Tibial nerve (tissue), 4 donors: Measurements from ENCODE around the gene ADGRB3. TPM values are rescaled to one million over a fixed set of nuclear protein-coding genes. Genes with fewer than 3 reads are reported as not detected.
"Not testable (repeated sequence)": the region's sequence is repeated elsewhere in the genome, so short reads cannot be mapped to it uniquely, and the experiment has no call there.

Source experiments
- DNase-seq, 2 donors: peaks; one replicate each; pipeline ENCODE4 v3.0.0-alpha.2; 2019; ENCODE audit warnings: low spot score in 2 of 2
- H3K27ac ChIP-seq, 4 donors: fragments of 200-600 bp; sonication (generic) in 3 of 4; one replicate each; pipeline ENCODE4 v1.5.1; 2017 to 2019; ENCODE audit warnings: mild to moderate bottlenecking in 1 of 4
- H3K27me3 ChIP-seq, 2 donors: fragments of 200-600 bp; sonication (generic) in 1 of 2; one replicate each; pipeline versions ENCODE4 v1.5.1 to v1.6.0; 2017 to 2019
- H3K36me3 ChIP-seq, 3 donors: fragments of 200-600 bp; sonication (generic); one replicate each; pipeline ENCODE4 v1.5.1; 2018 to 2019
- H3K4me1 ChIP-seq, 4 donors: fragments of 200-600 bp; sonication (generic) in 3 of 4; one replicate each; pipeline ENCODE4 v1.5.1; 2017 to 2019
- H3K4me3 ChIP-seq, 4 donors: fragments of 200-600 bp; sonication (generic) in 3 of 4; one replicate each; pipeline ENCODE4 v1.5.1; 2017 to 2019; ENCODE audit warnings: mild to moderate bottlenecking in 1 of 4, moderate library complexity in 1 of 4
- H3K9me3 ChIP-seq, 4 donors: fragments of 200-600 bp; sonication (generic) in 3 of 4; one replicate each; pipeline ENCODE4 v1.5.1; 2017 to 2019
- EP300 ChIP-seq, 2 donors: sonication (generic); formaldehyde crosslinking; IDR thresholded peaks; one replicate each; pipeline ENCODE4 v1.6.1; 2017; ENCODE audit warnings: antibody characterized with exemption in 2 of 2, mild to moderate bottlenecking in 1 of 2
- POLR2A ChIP-seq, 2 donors: fragments of 450-650 bp; IDR thresholded peaks; one replicate each; pipeline ENCODE4 v1.6.1; 2017; ENCODE audit warnings: antibody characterized with exemption in 2 of 2, mild to moderate bottlenecking in 2 of 2, moderate library complexity in 2 of 2
- WGBS, 2 donors: methylation state at CpG; one replicate each; pipeline ENCODE4 v1.1.5; 2018; 5-methylcytosine and 5-hydroxymethylcytosine counted together
- total RNA-seq, 4 donors: library from RNA; depleted of rRNA; stranded (reverse); fragments of >200 nt; gene quantifications; one replicate each; pipeline ENCODE4 v1.1.0, GENCODE V29; 2016
- TF ChIP-seq, protein P1 (sequence below), 5 experiments: fragments of 200-600 bp in 3 of 5; fragments of 450-650 bp in 2 of 5; sonication (generic) in 3 of 5; IDR thresholded peaks; one replicate each; pipeline ENCODE4 v1.5.1; 2016 to 2019; ENCODE audit warnings: antibody characterized with exemption in 5 of 5, mild to moderate bottlenecking in 3 of 5, moderate library complexity in 2 of 5

The ADGRB3 gene
- total RNA-seq, 4 donors from 2014 or later: 9.0 to 17.9 (median 11.4) TPM

DNA sequence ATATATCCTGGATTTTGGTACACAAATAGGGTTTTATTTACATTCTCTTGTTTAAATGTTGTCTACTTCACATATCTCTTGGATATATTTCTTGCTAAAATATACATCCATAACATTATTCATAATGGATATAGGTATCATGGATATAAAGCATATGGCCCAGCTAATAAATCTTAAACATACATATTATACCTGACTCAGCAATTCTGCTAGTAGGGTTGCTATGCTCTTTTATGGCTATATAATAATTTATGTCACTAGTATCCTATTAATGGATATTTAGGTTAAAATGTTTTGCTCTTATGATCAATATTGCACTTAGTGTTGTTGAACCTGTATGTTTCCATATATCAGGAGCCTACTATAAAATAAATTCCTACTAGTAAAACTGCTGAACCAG lies 786.2 kb downstream of the ADGRB3 start:
- Histone ChIP-seq H3K9me3 (no peaks in the 10 kb centered on the region), H3K27me3 (no peaks in the 10 kb centered on the region), H3K36me3 (no peaks in the 10 kb centered on the region), H3K4me3 (no peak overlapping the region), H3K27ac (no peak overlapping the region), H3K4me1 (no peaks in the 10 kb centered on the region)
- no peak for DNase-seq
- TF ChIP-seq EP300 (IDR thresholded peaks at IDR 0.05) (no peak), POLR2A (IDR thresholded peaks at IDR 0.05) (no peak)
- TF ChIP-seq, protein P1, sequence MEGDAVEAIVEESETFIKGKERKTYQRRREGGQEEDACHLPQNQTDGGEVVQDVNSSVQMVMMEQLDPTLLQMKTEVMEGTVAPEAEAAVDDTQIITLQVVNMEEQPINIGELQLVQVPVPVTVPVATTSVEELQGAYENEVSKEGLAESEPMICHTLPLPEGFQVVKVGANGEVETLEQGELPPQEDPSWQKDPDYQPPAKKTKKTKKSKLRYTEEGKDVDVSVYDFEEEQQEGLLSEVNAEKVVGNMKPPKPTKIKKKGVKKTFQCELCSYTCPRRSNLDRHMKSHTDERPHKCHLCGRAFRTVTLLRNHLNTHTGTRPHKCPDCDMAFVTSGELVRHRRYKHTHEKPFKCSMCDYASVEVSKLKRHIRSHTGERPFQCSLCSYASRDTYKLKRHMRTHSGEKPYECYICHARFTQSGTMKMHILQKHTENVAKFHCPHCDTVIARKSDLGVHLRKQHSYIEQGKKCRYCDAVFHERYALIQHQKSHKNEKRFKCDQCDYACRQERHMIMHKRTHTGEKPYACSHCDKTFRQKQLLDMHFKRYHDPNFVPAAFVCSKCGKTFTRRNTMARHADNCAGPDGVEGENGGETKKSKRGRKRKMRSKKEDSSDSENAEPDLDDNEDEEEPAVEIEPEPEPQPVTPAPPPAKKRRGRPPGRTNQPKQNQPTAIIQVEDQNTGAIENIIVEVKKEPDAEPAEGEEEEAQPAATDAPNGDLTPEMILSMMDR (IDR thresholded peaks at IDR 0.05): no peak

DNA sequence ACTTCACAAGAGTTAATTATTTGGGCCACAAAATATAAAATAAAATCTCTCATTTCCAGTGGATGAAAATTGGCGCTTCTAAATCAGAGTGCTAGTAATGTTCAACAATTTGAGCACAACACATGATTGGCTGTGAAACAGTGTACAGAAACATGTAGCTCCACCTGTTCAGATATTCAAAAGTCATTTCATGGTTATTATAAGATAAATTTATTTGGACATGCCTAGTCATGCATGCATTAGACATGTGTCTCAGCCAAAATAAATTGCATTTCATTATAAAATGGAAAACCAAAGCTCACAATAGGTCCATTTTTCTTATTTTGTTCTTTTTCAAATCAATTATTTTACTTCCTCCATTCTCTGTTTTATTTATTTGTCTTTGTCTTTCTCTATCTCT lies 786.9 kb downstream of the ADGRB3 start:
- Histone ChIP-seq H3K36me3 (no peaks in the 10 kb centered on the region), H3K27ac (no peak overlapping the region), H3K27me3 (no peaks in the 10 kb centered on the region), H3K4me3 (no peak overlapping the region), H3K9me3 (no peaks in the 10 kb centered on the region), H3K4me1 (no peaks in the 10 kb centered on the region)
- 88 to 96% methylated on average over 1 of the region's 1 CpG for WGBS, 2 donors
- TF ChIP-seq, protein P1 (IDR thresholded peaks at IDR 0.05): no peak
- TF ChIP-seq POLR2A (IDR thresholded peaks at IDR 0.05) (no peak), EP300 (IDR thresholded peaks at IDR 0.05) (no peak)
- DNase-seq: no peak

- Histone ChIP-seq H3K9me3 (no peaks in the 10 kb centered on the region), H3K27me3 (no peaks in the 10 kb centered on the region), H3K36me3 (no peaks in the 10 kb centered on the region), H3K4me1 (no peaks in the 10 kb centered on the region), H3K27ac (no peak overlapping the region), H3K4me3 (no peak overlapping the region)
- no peak for TF ChIP-seq EP300 (IDR thresholded peaks at IDR 0.05)
- TF ChIP-seq POLR2A (IDR thresholded peaks at IDR 0.05): no peak
- TF ChIP-seq, protein P1 (IDR thresholded peaks at IDR 0.05): no peak
- no peak for DNase-seq
- 61 to 71% methylated on average over 3 of the region's 3 CpGs for WGBS, 2 donors
Observed at GRCh38 chr6:69422475-69422874, 787.4 kb downstream of the ADGRB3 start.

DNA sequence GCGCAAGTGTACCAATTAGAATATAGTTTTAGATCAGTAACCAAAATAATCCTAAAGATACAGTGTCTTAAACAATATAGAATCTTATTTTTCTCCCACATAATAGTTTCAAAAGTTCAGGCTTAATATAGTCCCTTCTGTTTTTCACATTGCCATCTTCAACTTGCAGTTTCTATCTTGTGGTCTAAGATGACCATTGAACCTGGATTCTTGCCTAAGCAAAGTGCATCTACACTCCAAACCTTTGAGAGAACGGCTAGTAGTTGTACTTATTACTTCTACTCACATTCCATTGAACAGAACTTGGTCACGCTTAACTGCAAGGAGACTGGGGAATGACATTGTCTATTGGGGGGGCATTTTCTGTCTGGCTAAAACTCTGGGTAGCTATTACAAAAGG lies 788.7 kb downstream of the ADGRB3 start:
- Histone ChIP-seq H3K4me3 (no peak overlapping the region), H3K4me1 (no peaks in the 10 kb centered on the region), H3K9me3 (no peaks in the 10 kb centered on the region), H3K27ac (no peak overlapping the region), H3K27me3 (no peaks in the 10 kb centered on the region), H3K36me3 (no peaks in the 10 kb centered on the region)
- 75 to 77% methylated on average over 3 of the region's 3 CpGs for whole genome bisulfite sequencing, 2 donors
- TF ChIP-seq POLR2A (IDR thresholded peaks at IDR 0.05): no peak
- TF ChIP-seq EP300 (IDR thresholded peaks at IDR 0.05): no peak
- TF ChIP-seq, protein P1 (IDR thresholded peaks at IDR 0.05): no peak
- no peak for DNase-seq

DNA sequence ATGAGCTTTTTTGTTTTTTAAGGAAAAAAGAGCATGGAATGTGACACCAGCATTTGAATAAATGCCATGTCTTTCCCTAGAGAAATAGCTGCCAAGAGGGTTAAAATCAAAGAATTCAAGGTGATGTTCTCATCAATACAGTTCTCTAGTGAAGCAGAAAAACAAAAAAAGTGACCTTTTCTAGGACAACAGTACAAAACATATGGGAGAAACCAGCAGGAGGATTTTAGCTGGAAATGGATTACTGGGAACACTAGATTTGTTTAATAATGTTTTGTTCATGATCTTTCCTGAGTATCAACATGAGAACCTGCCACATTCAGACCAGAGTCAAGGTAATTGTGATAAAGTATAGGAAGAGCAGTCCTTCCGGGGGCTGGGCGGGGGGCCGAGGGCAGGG lies 789.5 kb downstream of the ADGRB3 start:
- WGBS, 2 donors: 60 to 80% methylated on average over 3 of the region's 3 CpGs
- TF ChIP-seq EP300 (IDR thresholded peaks at IDR 0.05): no peak
- Histone ChIP-seq H3K27ac (no peak overlapping the region), H3K36me3 (no peaks in the 10 kb centered on the region), H3K27me3 (no peaks in the 10 kb centered on the region), H3K4me1 (no peaks in the 10 kb centered on the region), H3K9me3 (no peaks in the 10 kb centered on the region), H3K4me3 (no peak overlapping the region)
- DNase-seq: no peak

- H3K27me3 ChIP-seq: no peaks in the 10 kb centered on the region
- WGBS, 2 donors: 79 to 80% methylated on average over 5 of the region's 5 CpGs
- H3K4me3 ChIP-seq: no peak overlapping the region
- no peak for DNase-seq
- no peaks in the 10 kb centered on the region for H3K9me3 ChIP-seq
- TF ChIP-seq, protein P1 (IDR thresholded peaks at IDR 0.05): no peak
- TF ChIP-seq EP300 (IDR thresholded peaks at IDR 0.05) (no peak), POLR2A (IDR thresholded peaks at IDR 0.05) (no peak)
- no peaks in the 10 kb centered on the region for H3K36me3 ChIP-seq
- no peaks in the 10 kb centered on the region for H3K4me1 ChIP-seq
- no peak overlapping the region for H3K27ac ChIP-seq
Observed at GRCh38 chr6:69427882-69428281, 792.8 kb downstream of the ADGRB3 start.

GRCh38 chr6:69432168-69432567 lies 797.1 kb downstream of the ADGRB3 start:
- H3K36me3 ChIP-seq, H3K4me3 ChIP-seq, H3K27me3 ChIP-seq, H3K9me3 ChIP-seq, H3K4me1 ChIP-seq, DNase-seq, H3K27ac ChIP-seq: not testable (repeated sequence)
- 89 to 90% methylated on average over 15 to 16 of the region's 19 CpGs for WGBS, 2 donors

GRCh38 chr6:69433116-69433515 lies 798.0 kb downstream of the ADGRB3 start:
- not testable (repeated sequence) for H3K27me3 ChIP-seq, DNase-seq, H3K4me3 ChIP-seq, H3K36me3 ChIP-seq, H3K9me3 ChIP-seq, H3K4me1 ChIP-seq, H3K27ac ChIP-seq
- WGBS, 2 donors: 82 to 89% methylated on average over 12 to 22 of the region's 22 CpGs
